Small intestine (tissue), 7 donors: ENCODE measurements around the gene BCAR3. TPM values are rescaled to one million over a fixed set of nuclear protein-coding genes. Genes with fewer than 3 reads are reported as not detected.
A peak's percentile ranks its signal among the peaks of the same experiment; 100 is the strongest.

Experiments used
- DNase-seq, 2 donors: peaks; one replicate each; pipeline versions ENCODE4 v3.0.0 to v3.0.0-alpha.2; 2013
- FAIRE-seq: peaks from 2 replicates; lab custom pipeline; 2012; peaks lifted over from hg19 to GRCh38; lab: Jason Lieb, UNC
- H3K27ac ChIP-seq, 3 donors: one replicate each; pipeline ENCODE4 v1.5.1; 2013; ENCODE audit warnings: low read length in 2 of 3, mild to moderate bottlenecking in 2 of 3, control low read depth in 1 of 3, inconsistent platforms in 1 of 3, low read depth in 1 of 3, moderate library complexity in 1 of 3
- H3K27me3 ChIP-seq, 3 donors: one replicate each; pipeline ENCODE4 v1.6.1; 2013; ENCODE audit warnings: low read length in 3 of 3, inconsistent platforms in 1 of 3; ENCODE audit not compliant: control insufficient read depth in 3 of 3, insufficient read depth in 3 of 3
- H3K36me3 ChIP-seq, 3 donors: one replicate each; pipeline ENCODE4 v1.6.1; 2013; ENCODE audit warnings: low read length in 3 of 3, inconsistent platforms in 1 of 3, low read depth in 1 of 3, mild to moderate bottlenecking in 1 of 3, moderate library complexity in 1 of 3; ENCODE audit not compliant: control insufficient read depth in 3 of 3, insufficient read depth in 2 of 3
- H3K4me1 ChIP-seq, 3 donors: one replicate each; pipeline ENCODE4 v1.6.1; 2013; ENCODE audit warnings: low read length in 2 of 3, inconsistent platforms in 1 of 3, low read depth in 1 of 3, mild to moderate bottlenecking in 1 of 3, moderate library complexity in 1 of 3; ENCODE audit not compliant: control insufficient read depth in 3 of 3, insufficient read depth in 2 of 3
- H3K4me3 ChIP-seq, 3 donors: one replicate each; pipeline ENCODE4 v1.5.1; 2013; ENCODE audit warnings: low read length in 3 of 3, control low read depth in 1 of 3, inconsistent platforms in 1 of 3, low read depth in 1 of 3, mild to moderate bottlenecking in 1 of 3, moderate library complexity in 1 of 3
- H3K9me3 ChIP-seq, 2 donors: one replicate each; pipeline ENCODE4 v1.6.1; 2013; ENCODE audit warnings: low read depth in 1 of 2, low read length in 1 of 2; ENCODE audit not compliant: control insufficient read depth in 2 of 2, insufficient read depth in 1 of 2
- WGBS, 3 donors: extraction: QIAGEN DNeasy Blood & Tissue Kit; methylation state at CpG; one replicate each; pipeline ENCODE4 v1.1.7; 2013; 5-methylcytosine and 5-hydroxymethylcytosine counted together
- polyA plus RNA-seq, 4 donors: library from polyadenylated mRNA; stranded (reverse) in 3 of 4; unstranded in 1 of 4; fragments of 200-250 nt in 3 of 4; fragments of 120-200 nt in 1 of 4; gene quantifications; one replicate each; pipeline versions ENCODE4 v1.2.1 to v1.2.3, GENCODE V29; 2013
- donor health status: healthy with polysubstance abuse.
- donor health status: control.
- donor health status: control.
- donor health status: Bipolar disorder and iron deficiency.
- donor health status: healthy.

BCAR3 gene
- polyA plus RNA-seq, 4 donors = 15.9 to 26.2 (median 20.1) TPM

- peak in 1 of 2 donors; percentile 50 for DNase-seq
- Histone ChIP-seq H3K27me3 (no peaks in the 10 kb centered on the region), H3K4me1 (peaks cover 2 to 18% (median 4%) of the 10 kb centered on the region in 3 donors), H3K27ac (no peak overlapping the region), H3K36me3 (peaks cover 0 to 14% (median 0%) of the 10 kb centered on the region in 3 donors), H3K9me3 (no peaks in the 10 kb centered on the region), H3K4me3 (no peak overlapping the region)
- FAIRE-seq = no peak
- 60 to 79% (median 71%) methylated on average over 4 of the region's 4 CpGs for WGBS, 3 donors
These were observed 75.7 kb downstream of the BCAR3 start for GRCh38 chr1:93605812-93606512.

- DNase-seq = peak; percentile 46 to 81
- Histone ChIP-seq H3K4me1 (peaks cover 4 to 17% (median 5%) of the 10 kb centered on the region in 3 donors), H3K27me3 (no peaks in the 10 kb centered on the region), H3K36me3 (peaks cover 0 to 20% (median 0%) of the 10 kb centered on the region in 3 donors), H3K4me3 (no peak overlapping the region), H3K9me3 (no peaks in the 10 kb centered on the region), H3K27ac (peak overlapping the region in 1 of 3 donors; percentile 39)
- no peak for FAIRE-seq
- WGBS, 3 donors = 17 to 63% (median 38%) methylated on average over 10 of the region's 10 CpGs
These were observed 76.5 kb downstream of the BCAR3 start for GRCh38 chr1:93605026-93605568.

- peak overlapping the region in 1 of 3 donors; percentile 39 for H3K27ac ChIP-seq
- FAIRE-seq (no peak), DNase-seq (peak; percentile 48 to 84)
- WGBS, 3 donors = 19 to 57% (median 21%) methylated on average over 1 of the region's 1 CpG
- H3K4me1 ChIP-seq = peaks cover 5 to 17% (median 9%) of the 10 kb centered on the region in 3 donors
- no peaks in the 10 kb centered on the region for H3K27me3 ChIP-seq
- H3K36me3 ChIP-seq = peaks cover 0 to 18% (median 0%) of the 10 kb centered on the region in 3 donors
- H3K9me3 ChIP-seq = no peaks in the 10 kb centered on the region
- no peak overlapping the region for H3K4me3 ChIP-seq
These were observed 77.2 kb downstream of the BCAR3 start for GRCh38 chr1:93604411-93604810.

GRCh38 chr1:93603601-93604000 lies 78.0 kb downstream of the BCAR3 start:
- 11 to 62% (median 39%) methylated on average over 4 of the region's 4 CpGs for WGBS, 3 donors
- H3K4me3 ChIP-seq = no peak overlapping the region
- H3K27me3 ChIP-seq = no peaks in the 10 kb centered on the region
- H3K9me3 ChIP-seq = no peaks in the 10 kb centered on the region
- H3K27ac ChIP-seq = no peak overlapping the region
- FAIRE-seq (no peak), DNase-seq (no peak)
- H3K4me1 ChIP-seq = peaks cover 5 to 17% (median 12%) of the 10 kb centered on the region in 3 donors
- H3K36me3 ChIP-seq = peaks cover 0 to 22% (median 0%) of the 10 kb centered on the region in 3 donors

GRCh38 chr1:93603106-93603505 lies 78.5 kb downstream of the BCAR3 start:
- 37 to 68% (median 51%) methylated on average over 3 of the region's 3 CpGs for WGBS, 3 donors
- Histone ChIP-seq H3K4me1 (peaks cover 5 to 17% (median 12%) of the 10 kb centered on the region in 3 donors), H3K9me3 (no peaks in the 10 kb centered on the region), H3K27ac (no peak overlapping the region), H3K27me3 (no peaks in the 10 kb centered on the region), H3K36me3 (peaks cover 0 to 27% (median 0%) of the 10 kb centered on the region in 3 donors), H3K4me3 (no peak overlapping the region)
- FAIRE-seq (no peak), DNase-seq (no peak)

- DNase-seq (no peak), FAIRE-seq (no peak)
- peaks cover 3 to 17% (median 12%) of the 10 kb centered on the region in 3 donors for H3K4me1 ChIP-seq
- no peaks in the 10 kb centered on the region for H3K9me3 ChIP-seq
- 88 to 94% (median 90%) methylated on average over 4 of the region's 4 CpGs for WGBS, 3 donors
- H3K4me3 ChIP-seq = no peak overlapping the region
- H3K36me3 ChIP-seq = peaks cover 0 to 36% (median 0%) of the 10 kb centered on the region in 3 donors
- no peaks in the 10 kb centered on the region for H3K27me3 ChIP-seq
- no peak overlapping the region for H3K27ac ChIP-seq
These were observed 79.5 kb downstream of the BCAR3 start for GRCh38 chr1:93602101-93602500.

GRCh38 chr1:93601686-93602085 lies 80.0 kb downstream of the BCAR3 start:
- no peak overlapping the region for H3K27ac ChIP-seq
- no peak for FAIRE-seq
- H3K4me3 ChIP-seq = no peak overlapping the region
- peaks cover 3 to 15% (median 13%) of the 10 kb centered on the region in 3 donors for H3K4me1 ChIP-seq
- DNase-seq = peak in 1 of 2 donors; percentile 47
- peaks cover 0 to 36% (median 0%) of the 10 kb centered on the region in 3 donors for H3K36me3 ChIP-seq
- H3K27me3 ChIP-seq = no peaks in the 10 kb centered on the region
- H3K9me3 ChIP-seq = no peaks in the 10 kb centered on the region
- WGBS, 3 donors = 9 to 49% (median 22%) methylated on average over 1 of the region's 1 CpG

- no peak overlapping the region for H3K27ac ChIP-seq
- FAIRE-seq = no peak
These were observed 81.0 kb downstream of the BCAR3 start for GRCh38 chr1:93600663-93601062.

More at GRCh38 chr1:93600663-93601062, 81.0 kb downstream of the BCAR3 start:
- Histone ChIP-seq H3K4me1 (peaks cover 3 to 15% (median 5%) of the 10 kb centered on the region in 3 donors), H3K9me3 (no peaks in the 10 kb centered on the region), H3K4me3 (no peak overlapping the region), H3K27me3 (no peaks in the 10 kb centered on the region), H3K36me3 (peaks cover 0 to 36% (median 0%) of the 10 kb centered on the region in 3 donors)
- no peak for DNase-seq
- 43 to 73% (median 52%) methylated on average over 2 of the region's 2 CpGs for WGBS, 3 donors
